Rectal smooth muscle tissue (tissue), 1 donor: ENCODE data around the gene APOE.
"Not testable (repeated sequence)": the region's sequence is repeated elsewhere in the genome, so short reads cannot be mapped to it uniquely, and the experiment has no call there.

ENCODE experiments used
- H3K27ac ChIP-seq: one replicate; pipeline ENCODE4 v1.7.0; 2013; ENCODE audit warnings: low read depth, low read length, inconsistent platforms
- H3K27me3 ChIP-seq: one replicate; pipeline ENCODE4 v1.7.0; 2013; ENCODE audit warnings: low read length; ENCODE audit not compliant: control insufficient read depth, insufficient read depth
- H3K36me3 ChIP-seq: one replicate; pipeline ENCODE4 v1.7.0; 2013; ENCODE audit warnings: low read length; ENCODE audit not compliant: control insufficient read depth, insufficient read depth
- H3K4me1 ChIP-seq: one replicate; pipeline ENCODE4 v1.7.0; 2013; ENCODE audit warnings: low read length; ENCODE audit not compliant: control insufficient read depth, insufficient read depth
- H3K4me3 ChIP-seq: one replicate; pipeline ENCODE4 v1.7.0; 2013; ENCODE audit warnings: low read length
- H3K9ac ChIP-seq: one replicate; pipeline ENCODE4 v1.7.0; 2013; ENCODE audit warnings: low read length

Gene APOE

GRCh38 chr19:44905437-44906160 lies at the start of gene APOE:
APOE (plus strand) TSS chr19:44905796; CDS start chr19:44906625, 829 bp downstream.
- H3K27me3 ChIP-seq = peaks cover 12% of the 10 kb centered on the region
- no peaks in the 10 kb centered on the region for H3K4me1 ChIP-seq
- H3K9ac ChIP-seq = no peak within 1 kb of the TSS
- no peaks in the 10 kb centered on the region for H3K36me3 ChIP-seq
- H3K27ac ChIP-seq = no peak within 1 kb of the TSS
- peak within 1 kb of the TSS; percentile 41 for H3K4me3 ChIP-seq

GRCh38 chr19:44856421-44857083 lies 49.0 kb upstream of the APOE start:
- no peaks in the 10 kb centered on the region for H3K4me1 ChIP-seq
- H3K27me3 ChIP-seq = no peaks in the 10 kb centered on the region
- H3K9ac ChIP-seq = no peak overlapping the region
- H3K36me3 ChIP-seq = peaks cover 2% of the 10 kb centered on the region
- no peak overlapping the region for H3K27ac ChIP-seq
- no peak overlapping the region for H3K4me3 ChIP-seq

- H3K27me3 ChIP-seq = no peaks in the 10 kb centered on the region
- H3K36me3 ChIP-seq = peaks cover 2% of the 10 kb centered on the region
- H3K4me3 ChIP-seq = no peak overlapping the region
- no peaks in the 10 kb centered on the region for H3K4me1 ChIP-seq
- no peak overlapping the region for H3K27ac ChIP-seq
- H3K9ac ChIP-seq = no peak overlapping the region
These were observed 47.8 kb upstream of the APOE start for GRCh38 chr19:44857837-44858236.

GRCh38 chr19:44861576-44861975 lies 44.0 kb upstream of the APOE start:
- H3K9ac ChIP-seq, H3K4me3 ChIP-seq, H3K4me1 ChIP-seq, H3K27ac ChIP-seq, H3K27me3 ChIP-seq, H3K36me3 ChIP-seq: not testable (repeated sequence)

GRCh38 chr19:44863990-44864389 lies 41.6 kb upstream of the APOE start:
- Histone ChIP-seq H3K9ac (no peak overlapping the region), H3K27ac (no peak overlapping the region), H3K4me3 (no peak overlapping the region), H3K4me1 (no peaks in the 10 kb centered on the region), H3K27me3 (no peaks in the 10 kb centered on the region), H3K36me3 (peaks cover 10% of the 10 kb centered on the region)

GRCh38 chr19:44865196-44865767 lies 40.3 kb upstream of the APOE start:
- Histone ChIP-seq H3K36me3 (peaks cover 8% of the 10 kb centered on the region), H3K4me3 (no peak overlapping the region), H3K27ac (no peak overlapping the region), H3K9ac (no peak overlapping the region), H3K4me1 (no peaks in the 10 kb centered on the region), H3K27me3 (no peaks in the 10 kb centered on the region)

- peaks cover 8% of the 10 kb centered on the region for H3K36me3 ChIP-seq
- H3K4me3 ChIP-seq = no peak overlapping the region
- no peaks in the 10 kb centered on the region for H3K27me3 ChIP-seq
- H3K4me1 ChIP-seq = no peaks in the 10 kb centered on the region
- H3K27ac ChIP-seq = no peak overlapping the region
- H3K9ac ChIP-seq = no peak overlapping the region
These were observed 38.9 kb upstream of the APOE start for GRCh38 chr19:44866664-44867063.

GRCh38 chr19:44867578-44867977 lies 38.0 kb upstream of the APOE start:
- H3K4me1 ChIP-seq = no peaks in the 10 kb centered on the region
- H3K9ac ChIP-seq = no peak overlapping the region
- H3K27ac ChIP-seq = no peak overlapping the region
- H3K36me3 ChIP-seq = peaks cover 13% of the 10 kb centered on the region
- H3K4me3 ChIP-seq = no peak overlapping the region
- H3K27me3 ChIP-seq = no peaks in the 10 kb centered on the region

GRCh38 chr19:44869733-44870470 lies 35.7 kb upstream of the APOE start:
- Histone ChIP-seq H3K36me3 (peaks cover 20% of the 10 kb centered on the region), H3K4me3 (no peak overlapping the region), H3K9ac (no peak overlapping the region), H3K27me3 (no peaks in the 10 kb centered on the region), H3K4me1 (no peaks in the 10 kb centered on the region), H3K27ac (no peak overlapping the region)

- Histone ChIP-seq H3K36me3 (peaks cover 20% of the 10 kb centered on the region), H3K9ac (no peak overlapping the region), H3K4me1 (no peaks in the 10 kb centered on the region), H3K4me3 (no peak overlapping the region), H3K27me3 (no peaks in the 10 kb centered on the region), H3K27ac (no peak overlapping the region)
These were observed 33.8 kb upstream of the APOE start for GRCh38 chr19:44871809-44872208.

GRCh38 chr19:44872661-44873060 lies 32.9 kb upstream of the APOE start:
- no peak overlapping the region for H3K4me3 ChIP-seq
- H3K36me3 ChIP-seq = peaks cover 16% of the 10 kb centered on the region
- no peak overlapping the region for H3K9ac ChIP-seq
- no peaks in the 10 kb centered on the region for H3K27me3 ChIP-seq
- no peak overlapping the region for H3K27ac ChIP-seq
- no peaks in the 10 kb centered on the region for H3K4me1 ChIP-seq

GRCh38 chr19:44874317-44874716 lies 31.3 kb upstream of the APOE start:
- Histone ChIP-seq H3K36me3 (peaks cover 18% of the 10 kb centered on the region), H3K27ac (no peak overlapping the region), H3K4me3 (no peak overlapping the region), H3K27me3 (no peaks in the 10 kb centered on the region), H3K9ac (no peak overlapping the region), H3K4me1 (no peaks in the 10 kb centered on the region)
